Inflammatory macrophage treated with lipopolysaccharide for 4 hours (primary cell): Measurements from ENCODE around the gene OR9Q1.
A peak's percentile ranks its signal among the peaks of the same experiment; 100 is the strongest.
"Not testable (repeated sequence)": the region's sequence is repeated elsewhere in the genome, so short reads cannot be mapped to it uniquely, and the experiment has no call there.

ENCODE experiments used
- DNase-seq: peaks from one replicate; pipeline ENCODE4 v3.0.0-alpha.2; 2020

The OR9Q1 gene

GRCh38 chr11:58023435-58023931 lies at the start of gene OR9Q1:
Gene OR9Q1, plus strand, starts transcription at chr11:58023881. Its CDS starts 155,564 bp downstream, at chr11:58179445.
- no peak for DNase-seq

- no peak for DNase-seq
Observed at GRCh38 chr11:57974132-57974531, 49.5 kb upstream of the OR9Q1 start.

- peak; percentile 38 for DNase-seq
Observed at GRCh38 chr11:57974848-57975601, 48.7 kb upstream of the OR9Q1 start.

GRCh38 chr11:57977709-57978108 lies 46.0 kb upstream of the OR9Q1 start:
- DNase-seq: no peak

GRCh38 chr11:57978686-57979531 lies 44.8 kb upstream of the OR9Q1 start:
- DNase-seq: no peak

- no peak for DNase-seq
Observed at GRCh38 chr11:57979532-57980079, 44.1 kb upstream of the OR9Q1 start.

- no peak for DNase-seq
Observed at GRCh38 chr11:57980201-57980600, 43.5 kb upstream of the OR9Q1 start.

- DNase-seq: no peak
Observed at GRCh38 chr11:57981536-57981935, 42.1 kb upstream of the OR9Q1 start.

GRCh38 chr11:57982776-57983175 lies 40.9 kb upstream of the OR9Q1 start:
- no peak for DNase-seq

GRCh38 chr11:57983191-57983590 lies 40.5 kb upstream of the OR9Q1 start:
- DNase-seq: no peak

GRCh38 chr11:57999523-57999922 lies 24.2 kb upstream of the OR9Q1 start:
- DNase-seq: not testable (repeated sequence)

- not testable (repeated sequence) for DNase-seq
Observed at GRCh38 chr11:58000021-58000420, 23.7 kb upstream of the OR9Q1 start.

- DNase-seq: no peak
Observed at GRCh38 chr11:58000699-58001098, 23.0 kb upstream of the OR9Q1 start.

- no peak for DNase-seq
Observed at GRCh38 chr11:58003036-58003435, 20.6 kb upstream of the OR9Q1 start.

- DNase-seq: no peak
Observed at GRCh38 chr11:58003591-58003990, 20.1 kb upstream of the OR9Q1 start.

- DNase-seq: no peak
Observed at GRCh38 chr11:58004664-58005063, 19.0 kb upstream of the OR9Q1 start.

- DNase-seq: no peak
Observed at GRCh38 chr11:58006940-58007339, 16.7 kb upstream of the OR9Q1 start.

- no peak for DNase-seq
Observed at GRCh38 chr11:58011771-58012170, 11.9 kb upstream of the OR9Q1 start.

- no peak for DNase-seq
Observed at GRCh38 chr11:58024601-58025091, 965 bp downstream of the OR9Q1 start.

GRCh38 chr11:58027341-58027740 lies 3.7 kb downstream of the OR9Q1 start:
- no peak for DNase-seq

- peak; percentile 49 for DNase-seq
Observed at GRCh38 chr11:58028687-58029411, 5.2 kb downstream of the OR9Q1 start.

GRCh38 chr11:58030653-58031052 lies 7.0 kb downstream of the OR9Q1 start, which contains the start of gene OR6Q1:
Gene OR6Q1, plus strand, starts transcription at chr11:58030953. Its CDS starts 0 bp downstream, at chr11:58030953.
- no peak for DNase-seq

- no peak for DNase-seq
Observed at GRCh38 chr11:58034471-58034870, 10.8 kb downstream of the OR9Q1 start.
